Body of pancreas (tissue), 4 donors: ENCODE measurements around the gene RAB3GAP1. TPM values are rescaled to one million over a fixed set of nuclear protein-coding genes. Genes with fewer than 3 reads are reported as not detected.
A peak's percentile ranks its signal among the peaks of the same experiment; 100 is the strongest.

Source experiments
- ATAC-seq: fragments of 150-250 bp; one replicate; pipeline ENCODE4 v1.9.1; 2016
- DNase-seq, 4 donors: peaks; one replicate each; pipeline ENCODE4 v3.0.0-alpha.2; 2019
- H3K27ac ChIP-seq, 4 donors: fragments of 200-600 bp; sonication (generic); 1 replicate in 3 of 4; 2 replicates in 1 of 4; pipeline versions ENCODE4 v1.5.1 to v1.6.1; 2016 to 2019; ENCODE audit warnings: mild to moderate bottlenecking in 1 of 4, mixed read lengths in 1 of 4, moderate library complexity in 1 of 4
- H3K27me3 ChIP-seq, 2 donors: fragments of 200-600 bp; sonication (generic); one replicate each; pipeline ENCODE4 v1.6.0; 2016; ENCODE audit warnings: mild to moderate bottlenecking in 1 of 2
- H3K36me3 ChIP-seq, 2 donors: fragments of 200-600 bp; sonication (generic); replicated peaks in 1 of 2; 2 replicates each; pipeline ENCODE4 v1.5.1; 2016; ENCODE audit warnings: low read depth in 2 of 2; ENCODE audit not compliant: insufficient read depth in 1 of 2
- H3K4me1 ChIP-seq: fragments of 200-600 bp; sonication (generic); one replicate; pipeline ENCODE4 v1.6.0; 2016
- H3K4me3 ChIP-seq, 2 donors: fragments of 200-600 bp; sonication (generic); 1 replicate in 1 of 2; 2 replicates in 1 of 2; pipeline ENCODE4 v1.5.1; 2016 to 2019
- H3K9me3 ChIP-seq, 3 donors: fragments of 200-600 bp; sonication (generic); 1 replicate in 2 of 3; 2 replicates in 1 of 3; pipeline ENCODE4 v1.5.1; 2016
- CTCF ChIP-seq, 7 experiments: fragments of 450-650 bp in 4 of 7; fragments of 200-600 bp in 3 of 7; sonication (generic) in 3 of 7; IDR thresholded peaks; one replicate each; pipeline ENCODE4 v1.5.1; 2016 to 2019; ENCODE audit warnings: antibody characterized with exemption in 7 of 7
- POLR2A ChIP-seq, 3 donors: fragments of 450-650 bp; IDR thresholded peaks; one replicate each; pipeline ENCODE4 v1.6.1; 2016; ENCODE audit warnings: antibody characterized with exemption in 3 of 3, mild to moderate bottlenecking in 2 of 3
- WGBS, 2 donors: methylation state at CpG; one replicate each; pipeline ENCODE4 v1.1.5; 2017; 5-methylcytosine and 5-hydroxymethylcytosine counted together
- intact Hi-C: fragments of 100-400 bp; cut with DNase I; formaldehyde crosslinking; loops from one replicate; pipeline ENCODE4 v1.15.1; 2023
- total RNA-seq, 2 donors: library from RNA; depleted of rRNA; stranded (reverse); fragments of >200 nt; gene quantifications; one replicate each; pipeline ENCODE4 v1.1.0, GENCODE V29; 2016

RAB3GAP1 gene
- total RNA-seq, 2 donors from 2014 or later = 29.3 to 39.2 TPM

- Histone ChIP-seq H3K9me3 (no peaks in the 10 kb centered on the region), H3K4me1 (no peaks in the 10 kb centered on the region), H3K4me3 (no peak overlapping the region), H3K36me3 (peaks cover 9 to 11% of the 10 kb centered on the region in 2 donors), H3K27me3 (no peaks in the 10 kb centered on the region), H3K27ac (no peak overlapping the region)
- DNase-seq (no peak), ATAC-seq (no peak)
- intact Hi-C loops = no loop called here
- no peak for TF ChIP-seq CTCF (IDR thresholded peaks at IDR 0.05)
- no peak for TF ChIP-seq POLR2A (IDR thresholded peaks at IDR 0.05)
- 94 to 95% methylated on average over 11 of the region's 11 CpGs for WGBS, 2 donors
Observed at GRCh38 chr2:135169900-135170753, 118.0 kb downstream of the RAB3GAP1 start.

DNA sequence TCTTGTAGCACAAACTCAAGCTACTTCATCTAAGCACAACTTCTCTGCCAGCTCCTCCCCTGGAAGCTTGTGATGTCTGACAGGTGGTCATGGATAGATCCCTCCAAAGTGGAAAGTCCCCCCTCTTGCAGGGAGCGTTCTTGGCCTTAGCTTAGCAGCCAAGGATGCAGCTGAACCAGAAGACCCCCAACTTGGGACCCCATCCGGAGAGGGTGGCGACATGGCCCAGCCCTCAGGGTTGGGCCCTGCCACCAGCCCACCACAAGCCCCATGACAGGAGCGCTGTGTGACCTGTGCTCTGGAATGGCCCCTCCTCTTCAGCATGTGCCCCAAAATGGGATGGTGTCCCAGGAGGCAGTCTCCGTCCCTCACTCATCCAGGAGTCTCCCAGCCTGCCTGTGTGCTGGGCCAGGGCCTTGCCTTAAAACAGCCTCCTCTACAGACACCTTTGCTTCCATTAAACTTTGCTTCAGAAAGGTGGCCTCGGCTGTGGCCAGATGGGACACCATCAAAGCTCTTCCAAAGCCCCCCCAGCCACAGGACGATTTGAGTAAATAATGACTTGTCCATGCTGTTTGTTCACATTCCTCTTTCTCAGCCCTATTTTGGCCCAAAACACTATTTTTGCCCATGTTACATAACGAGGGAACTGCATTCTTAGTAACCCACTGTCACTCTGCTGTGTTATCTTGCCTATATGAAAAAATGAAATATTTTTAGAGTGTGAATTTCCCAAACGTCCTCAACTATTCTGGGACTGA is 122.1 kb downstream of the RAB3GAP1 start:
- 81 to 82% methylated on average over 9 of the region's 9 CpGs for WGBS, 2 donors
- intact Hi-C loops = no loop called here
- Histone ChIP-seq H3K27ac (no peak overlapping the region), H3K36me3 (peaks cover 0 to 8% of the 10 kb centered on the region in 2 donors), H3K9me3 (no peaks in the 10 kb centered on the region), H3K27me3 (no peaks in the 10 kb centered on the region), H3K4me1 (no peaks in the 10 kb centered on the region), H3K4me3 (no peak overlapping the region)
- no peak for ATAC-seq
- TF ChIP-seq CTCF (IDR thresholded peaks at IDR 0.05) = no peak
- TF ChIP-seq POLR2A (IDR thresholded peaks at IDR 0.05) = no peak
- DNase-seq = no peak

DNA sequence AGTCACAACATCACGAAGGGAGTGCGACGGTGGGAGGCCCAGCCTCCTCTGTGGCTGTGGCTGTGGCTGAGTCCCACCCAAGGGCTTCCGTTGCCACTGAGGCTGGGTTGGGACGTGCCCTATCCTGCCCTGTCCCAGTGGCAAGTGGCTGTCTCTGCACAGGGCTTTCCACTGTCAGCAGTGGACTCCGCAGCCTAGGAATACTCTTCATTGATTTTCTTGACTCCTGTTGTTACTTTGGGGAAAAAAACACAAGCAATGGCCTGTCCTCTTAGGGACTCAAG is 122.7 kb downstream of the RAB3GAP1 start:
- no peak overlapping the region for H3K4me3 ChIP-seq
- H3K27ac ChIP-seq = no peak overlapping the region
- DNase-seq (no peak), ATAC-seq (no peak)
- H3K9me3 ChIP-seq = no peaks in the 10 kb centered on the region
- H3K36me3 ChIP-seq = peaks cover 0 to 6% of the 10 kb centered on the region in 2 donors
- WGBS, 2 donors = 99 to 100% methylated on average over 6 of the region's 6 CpGs
- no peaks in the 10 kb centered on the region for H3K4me1 ChIP-seq
- H3K27me3 ChIP-seq = no peaks in the 10 kb centered on the region
- TF ChIP-seq CTCF (IDR thresholded peaks at IDR 0.05) (no peak), POLR2A (IDR thresholded peaks at IDR 0.05) (no peak)
- intact Hi-C loops = no loop called here

DNA sequence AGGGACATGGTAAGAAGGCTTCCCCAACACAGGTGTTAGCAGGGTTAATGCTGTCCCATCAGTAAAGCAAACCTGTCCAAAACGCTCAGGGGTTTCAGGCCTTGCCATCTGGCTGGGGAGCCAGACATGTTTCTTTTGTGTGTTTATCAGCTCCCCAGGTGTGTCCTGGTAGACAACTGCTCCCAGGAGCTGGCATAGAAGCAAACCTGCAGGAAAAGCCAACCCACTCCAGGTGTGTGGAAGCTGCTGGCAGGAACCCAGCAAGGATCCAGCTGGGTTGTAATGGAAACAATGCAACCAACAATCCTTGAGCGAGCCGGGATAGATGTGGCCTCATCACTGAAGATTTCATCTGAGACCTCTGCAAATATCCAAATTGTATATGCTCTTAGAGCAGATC is 123.1 kb downstream of the RAB3GAP1 start:
- Histone ChIP-seq H3K27ac (no peak overlapping the region), H3K27me3 (no peaks in the 10 kb centered on the region), H3K4me3 (no peak overlapping the region), H3K9me3 (no peaks in the 10 kb centered on the region), H3K4me1 (no peaks in the 10 kb centered on the region), H3K36me3 (peaks cover 0 to 6% of the 10 kb centered on the region in 2 donors)
- intact Hi-C loops = no loop called here
- TF ChIP-seq POLR2A (IDR thresholded peaks at IDR 0.05) (no peak), CTCF (IDR thresholded peaks at IDR 0.05) (no peak)
- 50 to 51% methylated on average over 2 to 3 of the region's 3 CpGs for WGBS, 2 donors
- peak; percentile 34 to 74 (median 54) for DNase-seq
- ATAC-seq = no peak
